Brain microvascular endothelial cell (primary cell): ENCODE results near the gene ADARB1.

Experiments used
- DNase-seq: peaks from one replicate; pipeline ENCODE4 v3.0.0-alpha.2; 2020
- H3K27ac ChIP-seq: fragments of 250-450 bp; sonication (Bioruptor Pico); 2 replicates; pipeline ENCODE4 v1.5.1; 2020; ENCODE audit warnings: mild to moderate bottlenecking, moderate library complexity
- H3K27me3 ChIP-seq: fragments of 250-450 bp; sonication (Bioruptor Pico); replicated peaks from 2 replicates; pipeline ENCODE4 v1.5.1; 2020; ENCODE audit warnings: mild to moderate bottlenecking
- H3K36me3 ChIP-seq: fragments of 250-450 bp; sonication (Bioruptor Pico); replicated peaks from 2 replicates; pipeline ENCODE4 v1.5.1; 2020; ENCODE audit warnings: mild to moderate bottlenecking
- H3K4me3 ChIP-seq: 2 replicates; pipeline ENCODE4 v1.5.1; 2011; ENCODE audit warnings: low read depth, mild to moderate bottlenecking, control low read depth, low read length, moderate library complexity
- CTCF ChIP-seq: IDR thresholded peaks from 2 replicates; pipeline ENCODE4 v1.5.1; 2011; ENCODE audit warnings: low read depth, mild to moderate bottlenecking, moderate library complexity, low read length, control low read depth, inconsistent platforms; ENCODE audit errors: missing control alignments
- in situ Hi-C: cut with HindIII; loops from 2 replicates; pipeline ENCODE4 v1.10.0; 2017; ENCODE audit warnings: low sequenced_read_pairs, low pct_ligation_motif_present

Gene ADARB1

GRCh38 chr21:45162115-45162514 is 87.7 kb downstream of the ADARB1 start:
- H3K36me3 ChIP-seq = peaks cover 5% of the 10 kb centered on the region
- no peak overlapping the region for H3K4me3 ChIP-seq
- no peak for TF ChIP-seq CTCF
- no peak for DNase-seq
- H3K27ac ChIP-seq = no peak overlapping the region
- in situ Hi-C loops = no loop called here
- H3K27me3 ChIP-seq = no peaks in the 10 kb centered on the region

GRCh38 chr21:45162809-45163208 is 88.4 kb downstream of the ADARB1 start:
- Histone ChIP-seq H3K27ac (no peak overlapping the region), H3K36me3 (peaks cover 5% of the 10 kb centered on the region), H3K27me3 (no peaks in the 10 kb centered on the region), H3K4me3 (no peak overlapping the region)
- no peak for TF ChIP-seq CTCF
- no peak for DNase-seq
- in situ Hi-C loops = no loop called here

GRCh38 chr21:45163413-45164123 is 89.2 kb downstream of the ADARB1 start:
- H3K27ac ChIP-seq = no peak overlapping the region
- no peaks in the 10 kb centered on the region for H3K27me3 ChIP-seq
- in situ Hi-C loops = no loop called here
- H3K36me3 ChIP-seq = peaks cover 5% of the 10 kb centered on the region
- no peak for DNase-seq
- no peak for TF ChIP-seq CTCF
- H3K4me3 ChIP-seq = no peak overlapping the region

GRCh38 chr21:45164124-45164511 is 89.7 kb downstream of the ADARB1 start:
- peaks cover 5% of the 10 kb centered on the region for H3K36me3 ChIP-seq
- no peak overlapping the region for H3K4me3 ChIP-seq
- in situ Hi-C loops = no loop called here
- H3K27ac ChIP-seq = no peak overlapping the region
- TF ChIP-seq CTCF = no peak
- DNase-seq = no peak
- no peaks in the 10 kb centered on the region for H3K27me3 ChIP-seq

- no peak for DNase-seq
- Histone ChIP-seq H3K27ac (no peak overlapping the region), H3K4me3 (no peak overlapping the region), H3K36me3 (peaks cover 5% of the 10 kb centered on the region), H3K27me3 (no peaks in the 10 kb centered on the region)
- in situ Hi-C loops = no loop called here
- no peak for TF ChIP-seq CTCF
Observed at GRCh38 chr21:45164838-45165237, 90.5 kb downstream of the ADARB1 start.

- Histone ChIP-seq H3K27me3 (no peaks in the 10 kb centered on the region), H3K36me3 (peaks cover 3% of the 10 kb centered on the region), H3K4me3 (no peak overlapping the region), H3K27ac (no peak overlapping the region)
- in situ Hi-C loops = no loop called here
- no peak for DNase-seq
- no peak for TF ChIP-seq CTCF
Observed at GRCh38 chr21:45166931-45167330, 92.6 kb downstream of the ADARB1 start.
